Heart left ventricle (tissue), 16 donors: ENCODE measurements around the gene POFUT2. TPM values are rescaled to one million over a fixed set of nuclear protein-coding genes. Genes with fewer than 3 reads are reported as not detected.

Experiments
- ATAC-seq, 4 donors: fragments of 200-7000 bp; cut with Tn5 transposase; one replicate each; pipeline ENCODE4 v1.9.1; 2020 to 2022; ENCODE audit warnings: moderate library complexity in 4 of 4, mild to moderate bottlenecking in 3 of 4, moderate number of reproducible peaks in 1 of 4
- DNase-seq, 5 donors: peaks; one replicate each; pipeline ENCODE4 v3.0.0-alpha.2; 2020
- H3K27ac ChIP-seq, 12 donors: fragments of 200-600 bp; sonication (generic) in 4 of 12; one replicate each; pipeline versions ENCODE4 v1.5.0 to v1.8.0; 2016 to 2022; ENCODE audit warnings: mild to moderate bottlenecking in 2 of 12
- H3K27me3 ChIP-seq, 9 donors: fragments of 200-600 bp; sonication (generic) in 2 of 9; one replicate each; pipeline versions ENCODE4 v1.5.1 to v1.8.0; 2016 to 2022; ENCODE audit warnings: mild to moderate bottlenecking in 3 of 9
- H3K36me3 ChIP-seq, 9 donors: fragments of 200-600 bp; sonication (generic) in 2 of 9; one replicate each; pipeline versions ENCODE4 v1.5.0 to v1.8.0; 2018 to 2022; ENCODE audit warnings: mild to moderate bottlenecking in 2 of 9
- H3K4me1 ChIP-seq, 12 donors: fragments of 200-600 bp; sonication (generic) in 4 of 12; one replicate each; pipeline versions ENCODE4 v1.5.0 to v1.8.0; 2016 to 2022; ENCODE audit warnings: mild to moderate bottlenecking in 3 of 12
- H3K4me3 ChIP-seq, 12 donors: fragments of 200-600 bp; sonication (generic) in 4 of 12; one replicate each; pipeline versions ENCODE4 v1.5.0 to v1.8.0; 2017 to 2022; ENCODE audit warnings: mild to moderate bottlenecking in 9 of 12, moderate library complexity in 4 of 12
- H3K9me3 ChIP-seq, 12 donors: fragments of 200-600 bp; sonication (generic) in 4 of 12; one replicate each; pipeline versions ENCODE4 v1.5.0 to v1.8.0; 2016 to 2022; ENCODE audit warnings: mild to moderate bottlenecking in 1 of 12
- CTCF ChIP-seq, 12 donors: fragments of 200-600 bp; sonication (generic) in 4 of 12; IDR thresholded peaks; one replicate each; pipeline versions ENCODE4 v1.5.0 to v1.8.0; 2018 to 2022; ENCODE audit warnings: antibody characterized with exemption in 12 of 12, mild to moderate bottlenecking in 5 of 12
- POLR2A ChIP-seq, 2 donors: fragments of 450-650 bp; IDR thresholded peaks; one replicate each; pipeline ENCODE4 v1.6.1; 2017; ENCODE audit warnings: antibody characterized with exemption in 2 of 2, mild to moderate bottlenecking in 2 of 2, moderate library complexity in 2 of 2
- WGBS, 4 donors: extraction: QIAGEN DNeasy Blood & Tissue Kit in 2 of 4; methylation state at CpG; one replicate each; pipeline versions ENCODE4 v1.1.5 to v1.1.7; 2013 to 2018; 5-methylcytosine and 5-hydroxymethylcytosine counted together
- intact Hi-C, 10 donors: fragments of 100-400 bp; cut with DNase I; formaldehyde crosslinking; loops; one replicate each; pipeline versions ENCODE4 v1.11.1 to v1.14.2; 2022
- polyA plus RNA-seq, 2 donors: library from polyadenylated mRNA; stranded (reverse); fragments of 200-250 nt; gene quantifications; one replicate each; pipeline ENCODE4 v1.2.3, GENCODE V29; 2013
- total RNA-seq, 9 donors: library from RNA; depleted of rRNA in 2 of 9; stranded (reverse); fragments of >200 nt in 2 of 9; fragmentation: NEBNext Ultra II Directional in 3 of 9; extraction: Animal tissue kit (Norgen Biotek cat#: 25700) in 3 of 9; gene quantifications; one replicate each; pipeline versions ENCODE4 v1.1.0 to v1.2.4, GENCODE V29; 2016 to 2023
- donor health status: ischemic (EF 13 %, LVEDD 7.1; RV severe dilation, severe dysfunction).
- donor health status: healthy with polysubstance abuse.
- donor health status: DM: no; HTN: yes; CAD: no.
- donor health status: DM: no; HTN: no; CAD: no.
- donor health status: ischemic (EF 25% LVEDD 6.9; RV normal size, moderate dysfunction).
- donor health status: ischemic (EF 25% LVEDD 5.7; RV mildly dilated, moderate dysfunction).
- donor health status: healthy.
- donor health status: DM: yes; HTN: yes; CAD: no.
- donor health status: ischemic (EF 35%, LVEDD 5.7; RV mildly dilated, moderate dysfunction).
- donor health status: nonischemic (EF 11% LVEDD 7.7; RV severe dilation, severe dysfunction).
- donor health status: DM: yes; HTN: yes; CAD: no.
- donor health status: PGD.
- donor health status: ischemic (EF 29% LVEDD 5.4; RV normal size, mild dysfunction).
- donor health status: nonischemic (EF 23%, LVEDD 6.1; RV moderate dilation, normal function).

POFUT2 gene
- total and polyA plus RNA-seq, 11 donors, result 10.8 to 25.8 (median 18.5) TPM

DNA sequence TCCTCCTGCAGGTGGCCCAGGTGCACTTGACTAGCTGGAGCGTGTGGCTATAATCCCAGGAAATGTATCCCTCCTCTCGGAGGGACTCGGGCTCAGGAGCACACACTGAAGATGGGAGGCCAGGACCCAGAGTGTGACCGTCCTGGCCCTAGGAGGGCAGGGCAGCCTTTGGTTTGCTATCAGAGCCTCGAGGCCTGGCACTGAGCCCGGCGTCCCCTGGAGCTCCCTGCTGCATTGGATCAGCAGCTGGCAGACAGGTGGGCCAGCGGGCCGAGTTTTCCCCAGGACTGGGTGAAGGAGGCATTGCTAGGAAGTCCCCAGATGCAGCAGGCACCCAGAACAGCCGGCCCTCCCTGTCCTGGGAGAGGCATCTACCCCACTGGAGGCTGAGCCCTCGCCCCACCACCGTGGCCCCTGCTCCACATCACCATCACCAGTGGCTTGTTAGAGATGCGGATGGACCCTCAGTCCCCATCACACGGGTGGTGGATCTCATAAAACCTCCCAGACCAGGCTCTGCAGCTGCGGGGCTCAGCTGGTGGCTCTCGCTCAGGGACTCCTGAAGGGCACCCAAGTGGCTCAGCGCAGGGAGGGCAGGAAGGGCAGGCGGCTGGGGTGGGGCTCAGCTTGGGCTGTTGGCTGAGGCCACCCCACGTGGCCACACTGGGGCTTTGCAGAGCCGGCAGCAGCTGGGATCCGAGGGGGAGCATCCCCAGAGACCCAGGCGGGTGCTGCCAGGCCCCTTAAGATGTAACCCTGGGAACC lies 32.7 kb upstream of the POFUT2 start:
- intact Hi-C loops, result loop anchor here in 1 of 10 donors (5.0 kb wide), 1 partner anchor 42 kb away; no protein-coding TSS in a partner anchor
- H3K4me1 ChIP-seq, result peaks cover 7 to 71% (median 42%) of the 10 kb centered on the region in 12 donors
- DNase-seq (peak in 3 of 5 donors; percentile 71 to 77 (median 72)), ATAC-seq (peak in 3 of 4 donors; percentile 25 to 54 (median 47))
- H3K36me3 ChIP-seq, result no peaks in the 10 kb centered on the region
- H3K27ac ChIP-seq, result peak overlapping the region; percentile 74 to 92 (median 86)
- peak overlapping the region in 1 of 12 donors; percentile 2 for H3K4me3 ChIP-seq
- H3K9me3 ChIP-seq, result no peaks in the 10 kb centered on the region
- WGBS, 4 donors, result 57 to 62% (median 59%) methylated on average over 9 to 22 of the region's 22 CpGs
- no peaks in the 10 kb centered on the region for H3K27me3 ChIP-seq
- TF ChIP-seq CTCF (IDR thresholded peaks at IDR 0.05) (no peak), POLR2A (IDR thresholded peaks at IDR 0.05) (no peak)

GRCh38 chr21:45319461-45320211 lies 31.9 kb upstream of the POFUT2 start:
- H3K4me3 ChIP-seq, result no peak overlapping the region
- WGBS, 4 donors, result 29 to 40% (median 29%) methylated on average over 20 to 23 of the region's 23 CpGs
- TF ChIP-seq CTCF (IDR thresholded peaks at IDR 0.05) (peak in 5 of 12 donors; percentile 15 to 39 (median 29)), POLR2A (IDR thresholded peaks at IDR 0.05) (peak in 1 of 2 donors; percentile 36)
- no peaks in the 10 kb centered on the region for H3K27me3 ChIP-seq
- intact Hi-C loops, result loop anchor here in 5 of 10 donors (1.0 to 5.0 kb wide), 4 partner anchors 37 to 43 kb away; no protein-coding TSS in a partner anchor
- peak overlapping the region; percentile 74 to 92 (median 86) for H3K27ac ChIP-seq
- peak; percentile 68 to 85 (median 80) for ATAC-seq
- no peaks in the 10 kb centered on the region for H3K9me3 ChIP-seq
- peaks cover 7 to 65% (median 41%) of the 10 kb centered on the region in 12 donors for H3K4me1 ChIP-seq
- H3K36me3 ChIP-seq, result no peaks in the 10 kb centered on the region
- DNase-seq, result peak; percentile 73 to 90 (median 79)

DNA sequence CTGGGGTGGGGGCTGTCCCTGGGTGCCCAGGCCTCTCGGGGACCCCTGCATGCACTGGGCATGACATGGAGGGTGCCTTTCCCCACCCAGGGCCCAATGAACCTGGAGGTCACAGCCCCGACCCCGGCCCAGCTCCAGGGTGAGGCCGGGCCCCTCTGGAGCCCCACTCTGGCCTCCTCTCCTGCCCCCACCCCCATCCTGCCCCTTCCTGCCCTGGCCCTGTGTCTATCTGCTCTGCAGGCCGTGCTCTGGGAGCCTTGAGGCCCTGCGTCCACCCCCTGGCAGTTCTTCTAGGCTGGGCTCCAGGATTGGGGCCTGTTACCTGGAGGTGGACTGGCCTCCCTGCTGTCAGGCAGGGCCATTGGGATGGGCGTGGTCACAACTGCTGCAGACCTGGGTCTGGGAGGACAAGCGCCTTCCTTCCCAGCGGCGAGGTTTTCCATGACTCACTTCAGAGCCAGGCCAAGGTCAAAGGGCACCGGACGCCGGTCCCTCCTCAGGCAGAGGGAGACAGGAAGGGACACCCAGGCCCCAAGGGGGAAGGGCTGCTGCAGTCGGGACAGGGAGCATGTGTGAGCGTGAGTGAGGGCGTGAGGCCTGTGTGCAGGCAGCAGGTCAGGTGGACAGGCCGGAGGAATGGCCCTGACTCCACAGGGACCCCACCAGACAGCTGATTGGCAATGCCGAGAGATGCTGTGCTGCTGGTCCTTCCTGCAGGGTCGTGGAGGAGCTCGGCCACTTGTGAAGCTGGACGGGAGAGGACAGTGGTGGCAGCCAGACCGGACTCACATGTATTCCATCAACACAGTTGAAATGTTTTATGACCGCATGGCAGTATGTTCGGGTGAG lies 31.1 kb upstream of the POFUT2 start:
- Histone ChIP-seq H3K4me1 (peaks cover 7 to 57% (median 38%) of the 10 kb centered on the region in 12 donors), H3K4me3 (no peak overlapping the region), H3K36me3 (no peaks in the 10 kb centered on the region), H3K27me3 (no peaks in the 10 kb centered on the region), H3K27ac (peak overlapping the region; percentile 74 to 92 (median 86)), H3K9me3 (no peaks in the 10 kb centered on the region)
- DNase-seq, result peak; percentile 91 to 94 (median 92)
- WGBS, 4 donors, result 52 to 67% (median 62%) methylated on average over 15 to 24 of the region's 24 CpGs
- ATAC-seq, result peak; percentile 61 to 86 (median 74)
- TF ChIP-seq CTCF (IDR thresholded peaks at IDR 0.05) (no peak), POLR2A (IDR thresholded peaks at IDR 0.05) (no peak)
- intact Hi-C loops, result loop anchor here in 4 of 10 donors (1.0 to 5.0 kb wide), 4 partner anchors 38 to 44 kb away; no protein-coding TSS in a partner anchor
